IMR-90 (cell line): ENCODE results near the gene C16orf96. TPM values are rescaled to one million over a fixed set of nuclear protein-coding genes. Genes with fewer than 3 reads are reported as not detected.

Source experiments
- ATAC-seq: fragments of 200-7000 bp; cut with Tn5 transposase; 2 replicates; pipeline ENCODE4 v1.9.1; 2020; ENCODE audit warnings: low read depth, mild to moderate bottlenecking, moderate library complexity
- BruUV-seq: library from RNA; stranded (reverse); fragments of 400-500 nt; replicated peaks from 2 replicates; lab custom pipeline; 2021; lab: Mats Ljungman, UMichigan
- CTCF ChIA-PET: fragments of 300-600 bp; formaldehyde crosslinking; extraction: SDS; loops from one replicate; lab custom pipeline; 2021; ENCODE audit warnings: antibody characterized with exemption; lab: Yijun Ruan, JAX
- POLR2A ChIA-PET: fragments of 300-600 bp; sonication (Branson Sonifier 250); formaldehyde crosslinking; loops from one replicate; lab custom pipeline; 2022; ENCODE audit warnings: antibody characterized with exemption; ENCODE audit not compliant: unreplicated experiment; lab: Charles Lee
- DNase-seq: peaks from one replicate; pipeline ENCODE4 v3.0.0; 2013
- H2AFZ ChIP-seq: replicated peaks from 2 replicates; pipeline ENCODE3; 2013; ENCODE audit warnings: low read length, mild to moderate bottlenecking; ENCODE audit not compliant: poor library complexity
- H2AK5ac ChIP-seq: 2 replicates; pipeline ENCODE4 v1.6.1; 2013; ENCODE audit warnings: low read depth, low read length, inconsistent platforms
- H2AK9ac ChIP-seq: replicated peaks from 2 replicates; pipeline ENCODE3; 2013; ENCODE audit warnings: mild to moderate bottlenecking, low read depth, low read length, moderate library complexity; ENCODE audit not compliant: poor library complexity
- H2BK120ac ChIP-seq: 2 replicates; pipeline ENCODE4 v1.6.1; 2013; ENCODE audit warnings: low read depth, low read length, inconsistent platforms
- H2BK15ac ChIP-seq: 3 replicates; pipeline ENCODE4 v1.6.1; 2013; ENCODE audit warnings: low read depth, low read length, inconsistent platforms
- H2BK20ac ChIP-seq: 2 replicates; pipeline ENCODE4 v1.6.1; 2013; ENCODE audit warnings: low read depth, mild to moderate bottlenecking, inconsistent platforms, low read length, moderate library complexity
- H2BK5ac ChIP-seq: 2 replicates; pipeline ENCODE4 v1.6.1; 2013; ENCODE audit warnings: mild to moderate bottlenecking, low read depth, low read length, inconsistent platforms; ENCODE audit not compliant: poor library complexity, severe bottlenecking
- H3K14ac ChIP-seq: replicated peaks from 2 replicates; pipeline ENCODE4 v1.6.1; 2013; ENCODE audit warnings: low read depth, low read length, inconsistent platforms
- H3K18ac ChIP-seq: 2 replicates; pipeline ENCODE4 v1.6.1; 2013; ENCODE audit warnings: low read depth, low read length, control low read depth
- H3K23ac ChIP-seq: 2 replicates; pipeline ENCODE4 v1.6.1; 2013; ENCODE audit warnings: low read depth, low read length, inconsistent platforms
- H3K27ac ChIP-seq: 2 replicates; pipeline ENCODE4 v1.5.1; 2013; ENCODE audit warnings: mild to moderate bottlenecking, control low read depth, low read length; ENCODE audit not compliant: insufficient read depth
- H3K27me3 ChIP-seq: 2 replicates; pipeline ENCODE4 v1.6.1; 2013; ENCODE audit warnings: low read length; ENCODE audit not compliant: control insufficient read depth, insufficient read depth
- H3K36me3 ChIP-seq: 2 replicates; pipeline ENCODE4 v1.6.1; 2013; ENCODE audit warnings: low read length, mixed read lengths; ENCODE audit not compliant: control insufficient read depth, insufficient read depth
- H3K4ac ChIP-seq: 2 replicates; pipeline ENCODE4 v1.6.1; 2013; ENCODE audit warnings: low read depth, low read length, inconsistent platforms
- H3K4me1 ChIP-seq: 2 replicates; pipeline ENCODE4 v1.6.1; 2013; ENCODE audit warnings: low read length, mixed read lengths; ENCODE audit not compliant: control insufficient read depth, insufficient read depth
- H3K4me2 ChIP-seq: 2 replicates; pipeline ENCODE4 v1.6.1; 2013; ENCODE audit warnings: low read depth, mild to moderate bottlenecking, control low read depth, low read length, moderate library complexity
- H3K4me3 ChIP-seq: 2 replicates; pipeline ENCODE4 v1.5.1; 2013; ENCODE audit warnings: low read depth, mild to moderate bottlenecking, control low read depth, low read length, moderate library complexity; ENCODE audit not compliant: insufficient read depth
- H3K56ac ChIP-seq: 2 replicates; pipeline ENCODE4 v1.6.1; 2013; ENCODE audit warnings: low read length, inconsistent platforms; ENCODE audit not compliant: insufficient read depth; ENCODE audit errors: extremely low read depth
- H3K79me1 ChIP-seq, 2 experiments: 2 replicates each; pipeline ENCODE4 v1.6.1; 2013; ENCODE audit warnings: low read length in 2 of 2, inconsistent platforms in 1 of 2, low read depth in 1 of 2
- H3K9ac ChIP-seq: 2 replicates; pipeline ENCODE4 v1.6.1; 2013; ENCODE audit warnings: low read depth, low read length, control low read depth
- H3K9me1 ChIP-seq: 2 replicates; pipeline ENCODE4 v1.6.1; 2013; ENCODE audit warnings: low read length, inconsistent platforms; ENCODE audit not compliant: insufficient read depth
- H3K9me3 ChIP-seq: 2 replicates; pipeline ENCODE4 v1.6.1; 2013; ENCODE audit warnings: low read length; ENCODE audit not compliant: control insufficient read depth, insufficient read depth
- H4K20me1 ChIP-seq: 2 replicates; pipeline ENCODE4 v1.6.1; 2013; ENCODE audit warnings: low read length, inconsistent platforms; ENCODE audit not compliant: insufficient read depth
- H4K5ac ChIP-seq: 2 replicates; pipeline ENCODE4 v1.6.1; 2013; ENCODE audit warnings: mild to moderate bottlenecking, low read depth, low read length, control low read depth
- H4K8ac ChIP-seq, 2 experiments: 2 replicates each; pipeline ENCODE4 v1.6.1; 2013; ENCODE audit warnings: low read depth in 2 of 2, low read length in 2 of 2, control low read depth in 1 of 2, inconsistent platforms in 1 of 2
- H4K91ac ChIP-seq: 2 replicates; pipeline ENCODE4 v1.6.1; 2013; ENCODE audit warnings: low read depth, low read length, inconsistent platforms; ENCODE audit not compliant: insufficient read depth
- CEBPB ChIP-seq: IDR thresholded peaks from 2 replicates; pipeline ENCODE4 v1.6.1; 2012; ENCODE audit warnings: low read depth, low read length, improper control_type of control experiment
- CHD1 ChIP-seq: IDR thresholded peaks from 2 replicates; pipeline ENCODE4 v1.6.1; 2012; ENCODE audit warnings: low read depth, low read length, improper control_type of control experiment
- CTCF ChIP-seq: conservative IDR thresholded peaks from 2 replicates; pipeline ENCODE4 v1.5.1; 2012; ENCODE audit warnings: mild to moderate bottlenecking, low read depth, low read length, improper control_type of control experiment
- MAZ ChIP-seq: IDR thresholded peaks from 2 replicates; pipeline ENCODE4 v1.6.1; 2012; ENCODE audit warnings: low read depth, mild to moderate bottlenecking, low read length, improper control_type of control experiment, moderate library complexity, borderline replicate concordance
- MXI1 ChIP-seq: IDR thresholded peaks from 2 replicates; pipeline ENCODE4 v1.6.1; 2012; ENCODE audit warnings: low read depth, mild to moderate bottlenecking, low read length, moderate library complexity, borderline replicate concordance
- NFE2L2 ChIP-seq: fragments of 150-350 bp; IDR thresholded peaks from 2 replicates; pipeline ENCODE4 v1.6.1; 2016; ENCODE audit warnings: low read depth, mild to moderate bottlenecking, low read length
- RFX5 ChIP-seq: IDR thresholded peaks from 2 replicates; pipeline ENCODE4 v1.8.0; 2012; ENCODE audit warnings: low read depth, mild to moderate bottlenecking, low read length, moderate library complexity
- SMC3 ChIP-seq: fragments of 150-350 bp; IDR thresholded peaks from 2 replicates; pipeline ENCODE4 v1.6.1; 2016; ENCODE audit warnings: low read depth, mild to moderate bottlenecking, antibody characterized with exemption, low read length, moderate library complexity
- WGBS, 2 experiments: methylation state at CpG; one replicate each; pipeline versions ENCODE4 v1.1.5 to v1.1.7; 2013; ENCODE audit warnings: missing lambda C conversion rate in 2 of 2; ENCODE audit not compliant: insufficient read length in 1 of 2; ENCODE audit errors: extremely low coverage in 2 of 2; 5-methylcytosine and 5-hydroxymethylcytosine counted together
- dilution Hi-C: fragments of 300-500 bp; cut with HindIII; formaldehyde crosslinking; loops from one replicate; pipeline ENCODE4 v1.14.3; 2018; ENCODE audit warnings: low sequenced_read_pairs; ENCODE audit not compliant: unreplicated experiment
- in situ Hi-C: fragments of 300-500 bp; cut with MboI; formaldehyde crosslinking; loops from 3 replicates; pipeline ENCODE4 v1.14.3; 2019; ENCODE audit warnings: low sequenced_read_pairs, inconsistent platforms, mixed read lengths
- intact Hi-C: fragments of 100-400 bp; cut with micrococcal nuclease; formaldehyde crosslinking; loops from 2 replicates; pipeline ENCODE4 v1.10.0; 2022
- polyA plus RNA-seq, 3 experiments: library from polyadenylated mRNA; depleted of rRNA; stranded (reverse); fragments of >200 nt; gene quantifications; 2 replicates each; pipeline ENCODE4 v1.2.3, GENCODE V29; 2012; ENCODE audit warnings: low replicate concordance in 1 of 3
- total RNA-seq: library from RNA; depleted of rRNA; stranded (reverse); fragments of >200 nt; gene quantifications from 2 replicates; pipeline ENCODE4 v1.2.3, GENCODE V29; 2012

C16orf96 gene
- total and polyA plus RNA-seq, 2 of the 4 experiments (the other 2 are of a cell fraction): not detected

- H3K36me3 ChIP-seq: no peaks in the 10 kb centered on the region
- no peak overlapping the region for H3K23ac ChIP-seq
- H3K27me3 ChIP-seq: peaks cover 35% of the 10 kb centered on the region
- no peak overlapping the region for H3K9ac ChIP-seq
- H3K79me1 ChIP-seq: no peaks in the 10 kb centered on the region
- intact Hi-C loops (no loop called here), in situ Hi-C loops (no loop called here), dilution Hi-C loops (no loop called here)
- TF ChIP-seq CTCF (no peak), RFX5 (no peak), CEBPB (no peak), CHD1 (no peak), MAZ (no peak), NFE2L2 (no peak), MXI1 (no peak), SMC3 (no peak)
- no peak overlapping the region for H2BK120ac ChIP-seq
- 79% methylated on average over 6 of the region's 8 CpGs; no CpG with 5 or more reads in 1 of the 2 experiments for WGBS, 2 experiments
- H3K14ac ChIP-seq: no peak overlapping the region
- no peak overlapping the region for H3K56ac ChIP-seq
- H2BK20ac ChIP-seq: no peak overlapping the region
- no peak overlapping the region for H3K18ac ChIP-seq
- ChIA-PET CTCF (no interaction called here), POLR2A (no interaction called here)
- no peak overlapping the region for H2AK5ac ChIP-seq
- no peak overlapping the region for H3K4me3 ChIP-seq
- no peak overlapping the region for H2BK15ac ChIP-seq
- no peak overlapping the region for H2BK5ac ChIP-seq
- H4K20me1 ChIP-seq: peaks cover 3% of the 10 kb centered on the region; the same call in 1 of the 2 replicates
- no peak overlapping the region for H4K5ac ChIP-seq
- no peaks in the 10 kb centered on the region for H3K4me1 ChIP-seq
- no peak overlapping the region for H4K8ac ChIP-seq
- no peak overlapping the region for H2AFZ ChIP-seq
- H4K91ac ChIP-seq: no peak overlapping the region
- H2AK9ac ChIP-seq: no peak overlapping the region
- BruUV-seq: no TSS peak
- ATAC-seq (no peak), DNase-seq (no peak)
- H3K9me1 ChIP-seq: no peaks in the 10 kb centered on the region
- no peak overlapping the region for H3K4ac ChIP-seq
- H3K27ac ChIP-seq: no peak overlapping the region
- no peaks in the 10 kb centered on the region for H3K9me3 ChIP-seq
- H3K4me2 ChIP-seq: no peak overlapping the region
Measured at GRCh38 chr16:4599545-4599944, 43.4 kb downstream of the C16orf96 start.
